MM.1S (cell line): Measurements from ENCODE around the gene FOXK2.

Source experiments
- EZH2phosphoT487 ChIP-seq: fragments of 300-600 bp; sonication (generic); IDR thresholded peaks from 2 replicates; pipeline ENCODE4 v1.6.1; 2018; ENCODE audit warnings: antibody characterized with exemption, low read length
- TF ChIP-seq, protein P1 (sequence below): fragments of 300-600 bp; sonication (generic); IDR thresholded peaks from 2 replicates; pipeline ENCODE4 v1.5.1; 2016; ENCODE audit warnings: antibody characterized with exemption, low read length, mixed read lengths

GRCh38 chr17:82633343-82633742 lies 113.8 kb downstream of the FOXK2 start:
- TF ChIP-seq, protein P1, sequence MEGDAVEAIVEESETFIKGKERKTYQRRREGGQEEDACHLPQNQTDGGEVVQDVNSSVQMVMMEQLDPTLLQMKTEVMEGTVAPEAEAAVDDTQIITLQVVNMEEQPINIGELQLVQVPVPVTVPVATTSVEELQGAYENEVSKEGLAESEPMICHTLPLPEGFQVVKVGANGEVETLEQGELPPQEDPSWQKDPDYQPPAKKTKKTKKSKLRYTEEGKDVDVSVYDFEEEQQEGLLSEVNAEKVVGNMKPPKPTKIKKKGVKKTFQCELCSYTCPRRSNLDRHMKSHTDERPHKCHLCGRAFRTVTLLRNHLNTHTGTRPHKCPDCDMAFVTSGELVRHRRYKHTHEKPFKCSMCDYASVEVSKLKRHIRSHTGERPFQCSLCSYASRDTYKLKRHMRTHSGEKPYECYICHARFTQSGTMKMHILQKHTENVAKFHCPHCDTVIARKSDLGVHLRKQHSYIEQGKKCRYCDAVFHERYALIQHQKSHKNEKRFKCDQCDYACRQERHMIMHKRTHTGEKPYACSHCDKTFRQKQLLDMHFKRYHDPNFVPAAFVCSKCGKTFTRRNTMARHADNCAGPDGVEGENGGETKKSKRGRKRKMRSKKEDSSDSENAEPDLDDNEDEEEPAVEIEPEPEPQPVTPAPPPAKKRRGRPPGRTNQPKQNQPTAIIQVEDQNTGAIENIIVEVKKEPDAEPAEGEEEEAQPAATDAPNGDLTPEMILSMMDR, result no peak
- TF ChIP-seq EZH2phosphoT487, result no peak
